Measurements from ENCODE around the gene SRP14. TPM values are rescaled to one million over a fixed set of nuclear protein-coding genes. Genes with fewer than 3 reads are reported as not detected.
"Not testable (repeated sequence)": the region's sequence is repeated elsewhere in the genome, so short reads cannot be mapped to it uniquely, and the experiment has no call there.

The SRP14 gene
- 153 and 155 TPM in 2 replicates for total RNA-seq

- peaks cover 37% of the 10 kb centered on the region for H3K4me1 Mint-ChIP-seq
- peak within 1 kb of the TSS; percentile 97 for H3K27ac Mint-ChIP-seq
- peaks cover 40% of the 10 kb centered on the region for H3K36me3 Mint-ChIP-seq (ENCODE audit: low read depth)
- intact Hi-C loops (cut with micrococcal nuclease) = loop anchor here (2.0 kb wide), 3 partner anchors 70 to 256 kb away; partner anchors contain the start of genes BMF, BUB1B and FSIP1
- H3K27me3 Mint-ChIP-seq = no peaks in the 10 kb centered on the region
- peak within 1 kb of the TSS; percentile 99 for H3K4me3 Mint-ChIP-seq
- H3K9me3 Mint-ChIP-seq = no peaks in the 10 kb centered on the region
- DNase-seq = peak; percentile 97
Observed at GRCh38 chr15:40038638-40039543, at the start of gene SRP14. Gene SRP14 (minus strand): TSS chr15:40039181. CDS start chr15:40039116, 65 bp downstream.

GRCh38 chr15:40087991-40088928 lies 49.3 kb upstream of the SRP14 start:
- H3K4me1 Mint-ChIP-seq = peaks cover 19% of the 10 kb centered on the region

GRCh38 chr15:40087068-40087810 lies 48.3 kb upstream of the SRP14 start:
- DNase-seq = no peak
- Mint-ChIP-seq H3K4me1 (peaks cover 21% of the 10 kb centered on the region), H3K27me3 (peaks cover 7% of the 10 kb centered on the region), H3K36me3 (ENCODE audit: low read depth) (peaks cover 6% of the 10 kb centered on the region), H3K27ac (peak overlapping the region; percentile 28), H3K9me3 (no peaks in the 10 kb centered on the region), H3K4me3 (no peak overlapping the region)
- intact Hi-C loops (cut with micrococcal nuclease) = no loop called here

More at GRCh38 chr15:40087991-40088928, 49.3 kb upstream of the SRP14 start:
- Mint-ChIP-seq H3K36me3 (ENCODE audit: low read depth) (peaks cover 6% of the 10 kb centered on the region), H3K27ac (no peak overlapping the region), H3K4me3 (no peak overlapping the region), H3K27me3 (peaks cover 5% of the 10 kb centered on the region), H3K9me3 (no peaks in the 10 kb centered on the region)
- DNase-seq = peak; percentile 56
- intact Hi-C loops (cut with micrococcal nuclease) = no loop called here

GRCh38 chr15:40085266-40085665 lies 46.3 kb upstream of the SRP14 start:
- intact Hi-C loops (cut with micrococcal nuclease) = no loop called here
- DNase-seq = peak; percentile 56
- H3K27ac Mint-ChIP-seq = no peak overlapping the region
- H3K27me3 Mint-ChIP-seq = peaks cover 15% of the 10 kb centered on the region
- H3K4me3 Mint-ChIP-seq = no peak overlapping the region
- no peaks in the 10 kb centered on the region for H3K9me3 Mint-ChIP-seq
- no peaks in the 10 kb centered on the region for H3K36me3 Mint-ChIP-seq (ENCODE audit: low read depth)
- H3K4me1 Mint-ChIP-seq = peaks cover 35% of the 10 kb centered on the region

- peaks cover 15% of the 10 kb centered on the region for H3K27me3 Mint-ChIP-seq
- DNase-seq = no peak
- no peak overlapping the region for H3K27ac Mint-ChIP-seq
- peaks cover 38% of the 10 kb centered on the region for H3K4me1 Mint-ChIP-seq
- intact Hi-C loops (cut with micrococcal nuclease) = no loop called here
- no peaks in the 10 kb centered on the region for H3K9me3 Mint-ChIP-seq
- H3K36me3 Mint-ChIP-seq (ENCODE audit: low read depth) = no peaks in the 10 kb centered on the region
- H3K4me3 Mint-ChIP-seq = no peak overlapping the region
Observed at GRCh38 chr15:40084650-40085049, 45.7 kb upstream of the SRP14 start.

GRCh38 chr15:40082195-40082883 lies 43.4 kb upstream of the SRP14 start:
- Mint-ChIP-seq H3K4me3 (no peak overlapping the region), H3K27me3 (peaks cover 19% of the 10 kb centered on the region), H3K27ac (no peak overlapping the region), H3K4me1 (peaks cover 38% of the 10 kb centered on the region), H3K36me3 (ENCODE audit: low read depth) (no peaks in the 10 kb centered on the region), H3K9me3 (no peaks in the 10 kb centered on the region)
- intact Hi-C loops (cut with micrococcal nuclease) = no loop called here
- peak; percentile 54 for DNase-seq

- H3K9me3 Mint-ChIP-seq = no peaks in the 10 kb centered on the region
- H3K27me3 Mint-ChIP-seq = peaks cover 19% of the 10 kb centered on the region
- intact Hi-C loops (cut with micrococcal nuclease) = no loop called here
- H3K4me3 Mint-ChIP-seq = peak overlapping the region; percentile 50
- DNase-seq = peak; percentile 61
- no peaks in the 10 kb centered on the region for H3K36me3 Mint-ChIP-seq (ENCODE audit: low read depth)
- H3K27ac Mint-ChIP-seq = no peak overlapping the region
- peaks cover 38% of the 10 kb centered on the region for H3K4me1 Mint-ChIP-seq
Observed at GRCh38 chr15:40081691-40082194, 42.8 kb upstream of the SRP14 start.

GRCh38 chr15:40080847-40081246 lies 41.9 kb upstream of the SRP14 start:
- Mint-ChIP-seq H3K36me3 (ENCODE audit: low read depth) (no peaks in the 10 kb centered on the region), H3K9me3 (no peaks in the 10 kb centered on the region), H3K4me3 (peak overlapping the region; percentile 18), H3K4me1 (peaks cover 38% of the 10 kb centered on the region), H3K27ac (no peak overlapping the region), H3K27me3 (peaks cover 19% of the 10 kb centered on the region)
- DNase-seq = no peak
- intact Hi-C loops (cut with micrococcal nuclease) = no loop called here

- H3K4me1 Mint-ChIP-seq = peaks cover 34% of the 10 kb centered on the region
- no peak overlapping the region for H3K4me3 Mint-ChIP-seq
- DNase-seq = no peak
- no peaks in the 10 kb centered on the region for H3K9me3 Mint-ChIP-seq
- H3K27ac Mint-ChIP-seq = no peak overlapping the region
- peaks cover 22% of the 10 kb centered on the region for H3K27me3 Mint-ChIP-seq
- intact Hi-C loops (cut with micrococcal nuclease) = no loop called here
- H3K36me3 Mint-ChIP-seq (ENCODE audit: low read depth) = no peaks in the 10 kb centered on the region
Observed at GRCh38 chr15:40080104-40080503, 41.1 kb upstream of the SRP14 start.

- Mint-ChIP-seq H3K4me1 (peaks cover 29% of the 10 kb centered on the region), H3K36me3 (ENCODE audit: low read depth) (no peaks in the 10 kb centered on the region), H3K4me3 (no peak overlapping the region), H3K27me3 (peaks cover 22% of the 10 kb centered on the region), H3K9me3 (no peaks in the 10 kb centered on the region), H3K27ac (no peak overlapping the region)
- intact Hi-C loops (cut with micrococcal nuclease) = no loop called here
- DNase-seq = no peak
Observed at GRCh38 chr15:40079456-40079855, 40.5 kb upstream of the SRP14 start.

GRCh38 chr15:40075298-40076044 lies 36.5 kb upstream of the SRP14 start:
- Mint-ChIP-seq H3K4me3 (no peak overlapping the region), H3K27me3 (peaks cover 7% of the 10 kb centered on the region), H3K9me3 (no peaks in the 10 kb centered on the region), H3K27ac (peak overlapping the region; percentile 41), H3K36me3 (ENCODE audit: low read depth) (no peaks in the 10 kb centered on the region), H3K4me1 (peaks cover 7% of the 10 kb centered on the region)
- intact Hi-C loops (cut with micrococcal nuclease) = no loop called here
- peak; percentile 53 for DNase-seq

GRCh38 chr15:40074656-40075055 lies 35.7 kb upstream of the SRP14 start:
- intact Hi-C loops (cut with micrococcal nuclease); H3K36me3 Mint-ChIP-seq (ENCODE audit: low read depth); DNase-seq; H3K9me3 Mint-ChIP-seq; H3K4me1 Mint-ChIP-seq; H3K27me3 Mint-ChIP-seq; H3K27ac Mint-ChIP-seq; H3K4me3 Mint-ChIP-seq: not testable (repeated sequence)
